H9 (cell line): ENCODE measurements around the gene LIMS1. TPM values are rescaled to one million over a fixed set of nuclear protein-coding genes. Genes with fewer than 3 reads are reported as not detected.

ENCODE experiments used
- DNase-seq: peaks from one replicate; pipeline ENCODE4 v3.0.0-alpha.2; 2017
- H2AFZ ChIP-seq: one replicate; pipeline ENCODE4 v1.6.1; 2013; ENCODE audit warnings: mild to moderate bottlenecking, low read length, control low read depth, moderate library complexity
- H2AK5ac ChIP-seq: 2 replicates; pipeline ENCODE4 v1.6.1; 2013; ENCODE audit warnings: low read length, control low read depth, mixed read lengths; ENCODE audit not compliant: insufficient read length
- H2BK120ac ChIP-seq: one replicate; pipeline ENCODE4 v1.6.1; 2013; ENCODE audit warnings: low read depth, mild to moderate bottlenecking, low read length, control low read depth, inconsistent platforms; ENCODE audit not compliant: poor library complexity, severe bottlenecking
- H2BK12ac ChIP-seq: 2 replicates; pipeline ENCODE4 v1.6.1; 2013; ENCODE audit warnings: low read length, control low read depth, mixed read lengths, low read depth; ENCODE audit not compliant: insufficient read length
- H2BK15ac ChIP-seq: 2 replicates; pipeline ENCODE4 v1.6.1; 2013; ENCODE audit warnings: low read depth, low read length, control low read depth
- H2BK20ac ChIP-seq: one replicate; pipeline ENCODE4 v1.6.1; 2013; ENCODE audit warnings: low read depth, mild to moderate bottlenecking, low read length, control low read depth, inconsistent platforms; ENCODE audit not compliant: poor library complexity, severe bottlenecking
- H2BK5ac ChIP-seq: 2 replicates; pipeline ENCODE4 v1.6.1; 2013; ENCODE audit warnings: low read length, control low read depth, mixed read lengths; ENCODE audit not compliant: insufficient read length
- H3K14ac ChIP-seq: 2 replicates; pipeline ENCODE4 v1.6.1; 2013; ENCODE audit warnings: low read length, control low read depth; ENCODE audit not compliant: insufficient read depth
- H3K18ac ChIP-seq: 2 replicates; pipeline ENCODE4 v1.6.1; 2013; ENCODE audit warnings: low read depth, mild to moderate bottlenecking, mixed read lengths, low read length, control low read depth; ENCODE audit not compliant: insufficient read length
- H3K23ac ChIP-seq: 2 replicates; pipeline ENCODE4 v1.6.1; 2013; ENCODE audit warnings: low read length, control low read depth, mixed read lengths, low read depth; ENCODE audit not compliant: insufficient read length
- H3K23me2 ChIP-seq: 2 replicates; pipeline ENCODE4 v1.6.1; 2013; ENCODE audit warnings: low read depth, mild to moderate bottlenecking, mixed read lengths, low read length, control low read depth; ENCODE audit not compliant: insufficient read length, poor library complexity, severe bottlenecking
- H3K27ac ChIP-seq: 2 replicates; pipeline ENCODE4 v1.5.1; 2013; ENCODE audit warnings: low read length, control low read depth, mixed read lengths, low read depth; ENCODE audit not compliant: insufficient read length
- H3K27me3 ChIP-seq: 2 replicates; pipeline ENCODE4 v1.6.1; 2013; ENCODE audit warnings: low read length, control low read depth, inconsistent platforms; ENCODE audit not compliant: insufficient read depth
- H3K4ac ChIP-seq: 2 replicates; pipeline ENCODE4 v1.6.1; 2013; ENCODE audit warnings: low read depth, mild to moderate bottlenecking, control low read depth, inconsistent platforms, low read length, moderate library complexity
- H3K4me1 ChIP-seq: 2 replicates; pipeline ENCODE4 v1.6.1; 2013; ENCODE audit warnings: low read length, control low read depth, inconsistent platforms; ENCODE audit not compliant: insufficient read depth
- H3K4me2 ChIP-seq: 2 replicates; pipeline ENCODE4 v1.6.1; 2013; ENCODE audit warnings: low read length, control low read depth, mixed read lengths; ENCODE audit not compliant: insufficient read length, insufficient read depth
- H3K56ac ChIP-seq: 2 replicates; pipeline ENCODE4 v1.6.1; 2013; ENCODE audit warnings: low read depth, mild to moderate bottlenecking, mixed read lengths, low read length, control low read depth; ENCODE audit not compliant: insufficient read length
- H3K79me1 ChIP-seq: 2 replicates; pipeline ENCODE4 v1.6.1; 2013; ENCODE audit warnings: low read depth, mild to moderate bottlenecking, moderate library complexity, low read length, control low read depth, inconsistent platforms; ENCODE audit not compliant: insufficient read depth, poor library complexity, severe bottlenecking
- H3K79me2 ChIP-seq: 2 replicates; pipeline ENCODE4 v1.6.1; 2013; ENCODE audit warnings: low read length, control low read depth, inconsistent platforms; ENCODE audit not compliant: insufficient read depth
- H3K9ac ChIP-seq: 2 replicates; pipeline ENCODE4 v1.6.1; 2013; ENCODE audit warnings: low read length, control low read depth, mixed read lengths; ENCODE audit not compliant: insufficient read length; ENCODE audit errors: extremely low read depth
- H3K9me3 ChIP-seq: one replicate; pipeline ENCODE4 v1.6.1; 2013; ENCODE audit warnings: low read depth, low read length, inconsistent platforms; ENCODE audit not compliant: control insufficient read depth
- H3T11ph ChIP-seq: one replicate; pipeline ENCODE4 v1.6.1; 2013; ENCODE audit warnings: mild to moderate bottlenecking, low read length, control low read depth, inconsistent platforms
- H4K20me1 ChIP-seq: one replicate; pipeline ENCODE4 v1.6.1; 2013; ENCODE audit not compliant: control insufficient read depth, insufficient read length, insufficient read depth
- H4K5ac ChIP-seq: 2 replicates; pipeline ENCODE4 v1.6.1; 2013; ENCODE audit warnings: low read depth, mild to moderate bottlenecking, mixed read lengths, low read length, control low read depth; ENCODE audit not compliant: insufficient read length
- H4K8ac ChIP-seq: replicated peaks from 2 replicates; pipeline ENCODE4 v1.6.1; 2013; ENCODE audit warnings: low read length, control low read depth, mixed read lengths, low read depth; ENCODE audit not compliant: insufficient read length
- H4K91ac ChIP-seq: 2 replicates; pipeline ENCODE4 v1.6.1; 2013; ENCODE audit warnings: low read depth, mild to moderate bottlenecking, moderate library complexity, mixed read lengths, low read length, control low read depth; ENCODE audit not compliant: insufficient read length
- H3K27ac Mint-ChIP-seq, 3 experiments: 2 replicates in 2 of 3; 3 replicates in 1 of 3; pipeline ENCODE4 v1.8.0; 2020 to 2021; ENCODE audit warnings: mixed read lengths in 3 of 3, mild to moderate bottlenecking in 1 of 3, moderate library complexity in 1 of 3
- H3K27me3 Mint-ChIP-seq: 2 replicates; pipeline ENCODE4 v1.8.0; 2021; ENCODE audit warnings: low read depth, mild to moderate bottlenecking, moderate library complexity, mixed read lengths
- H3K36me3 Mint-ChIP-seq, 3 experiments: 2 replicates in 2 of 3; 3 replicates in 1 of 3; pipeline ENCODE4 v1.8.0; 2020 to 2021; ENCODE audit warnings: low read depth in 3 of 3, mixed read lengths in 3 of 3; ENCODE audit not compliant: insufficient read depth in 1 of 3
- H3K4me1 Mint-ChIP-seq, 2 experiments: 2 replicates each; pipeline ENCODE4 v1.8.0; 2020; ENCODE audit warnings: mixed read lengths in 2 of 2
- H3K4me3 Mint-ChIP-seq, 2 experiments: 2 replicates in 1 of 2; 3 replicates in 1 of 2; pipeline ENCODE4 v1.8.0; 2020 to 2021; ENCODE audit warnings: mild to moderate bottlenecking in 2 of 2, mixed read lengths in 2 of 2, moderate library complexity in 1 of 2
- H3K9me3 Mint-ChIP-seq, 2 experiments: 2 replicates in 1 of 2; 3 replicates in 1 of 2; pipeline ENCODE4 v1.8.0; 2020; ENCODE audit warnings: mild to moderate bottlenecking in 2 of 2, mixed read lengths in 2 of 2, moderate library complexity in 1 of 2
- CTCF ChIP-seq: fragments of 200-600 bp; sonication (generic); conservative IDR thresholded peaks from 3 replicates; pipeline ENCODE4 v1.8.0; 2021; ENCODE audit warnings: antibody characterized with exemption, mild to moderate bottlenecking
- total RNA-seq: library from RNA; stranded (reverse); gene quantifications from 2 replicates; pipeline ENCODE4 v1.2.1, GENCODE V29; 2021

The LIMS1 gene
- total RNA-seq, 1 experiment from 2014 or later: 37.7 TPM

GRCh38 chr2:108634011-108634410 lies 99.7 kb downstream of the LIMS1 start:
- H2BK12ac ChIP-seq: no peak overlapping the region
- H3K9ac ChIP-seq: no peak overlapping the region
- no peak overlapping the region for H3T11ph ChIP-seq
- Mint-ChIP-seq H3K27me3 (no peaks in the 10 kb centered on the region), H3K36me3 (no peaks in the 10 kb centered on the region), H3K9me3 (no peaks in the 10 kb centered on the region), H3K4me3 (no peak overlapping the region), H3K4me1 (peaks cover 17 to 27% of the 10 kb centered on the region in 2 experiments), H3K27ac (peak overlapping the region in 1 of 3 experiments; percentile 71; a peak in 1 of 7 replicates)
- H3K4me2 ChIP-seq: no peak overlapping the region
- H4K8ac ChIP-seq: no peak overlapping the region
- DNase-seq: no peak
- no peak overlapping the region for H2BK15ac ChIP-seq
- H4K91ac ChIP-seq: no peak overlapping the region
- no peaks in the 10 kb centered on the region for H3K23me2 ChIP-seq
- no peak overlapping the region for H3K27ac ChIP-seq
- no peak overlapping the region for H2BK20ac ChIP-seq
- no peaks in the 10 kb centered on the region for H3K27me3 ChIP-seq
- H2BK120ac ChIP-seq: no peak overlapping the region
- H2AK5ac ChIP-seq: no peak overlapping the region
- no peaks in the 10 kb centered on the region for H4K20me1 ChIP-seq
- H3K14ac ChIP-seq: no peak overlapping the region
- no peak overlapping the region for H3K18ac ChIP-seq
- no peak overlapping the region for H2BK5ac ChIP-seq
- no peak overlapping the region for H3K56ac ChIP-seq
- no peaks in the 10 kb centered on the region; the same call in 1 of the 2 replicates for H3K4me1 ChIP-seq
- no peak overlapping the region for H2AFZ ChIP-seq
- no peaks in the 10 kb centered on the region for H3K79me1 ChIP-seq
- H3K4ac ChIP-seq: no peak overlapping the region
- no peak overlapping the region for H3K23ac ChIP-seq
- no peak overlapping the region for H4K5ac ChIP-seq
- TF ChIP-seq CTCF: no peak
- H3K9me3 ChIP-seq: no peaks in the 10 kb centered on the region
- H3K79me2 ChIP-seq: no peaks in the 10 kb centered on the region
